NCI-H2227 treated with DMSO at 0.1 percent for 48 hours (cell line): ENCODE measurements around the gene C13orf42.
A peak's percentile ranks its signal among the peaks of the same experiment; 100 is the strongest.

Experiments
- DNase-seq: peaks from one replicate; lab custom pipeline; 2025; lab: John Stamatoyannopoulos, UW

The C13orf42 gene

DNA sequence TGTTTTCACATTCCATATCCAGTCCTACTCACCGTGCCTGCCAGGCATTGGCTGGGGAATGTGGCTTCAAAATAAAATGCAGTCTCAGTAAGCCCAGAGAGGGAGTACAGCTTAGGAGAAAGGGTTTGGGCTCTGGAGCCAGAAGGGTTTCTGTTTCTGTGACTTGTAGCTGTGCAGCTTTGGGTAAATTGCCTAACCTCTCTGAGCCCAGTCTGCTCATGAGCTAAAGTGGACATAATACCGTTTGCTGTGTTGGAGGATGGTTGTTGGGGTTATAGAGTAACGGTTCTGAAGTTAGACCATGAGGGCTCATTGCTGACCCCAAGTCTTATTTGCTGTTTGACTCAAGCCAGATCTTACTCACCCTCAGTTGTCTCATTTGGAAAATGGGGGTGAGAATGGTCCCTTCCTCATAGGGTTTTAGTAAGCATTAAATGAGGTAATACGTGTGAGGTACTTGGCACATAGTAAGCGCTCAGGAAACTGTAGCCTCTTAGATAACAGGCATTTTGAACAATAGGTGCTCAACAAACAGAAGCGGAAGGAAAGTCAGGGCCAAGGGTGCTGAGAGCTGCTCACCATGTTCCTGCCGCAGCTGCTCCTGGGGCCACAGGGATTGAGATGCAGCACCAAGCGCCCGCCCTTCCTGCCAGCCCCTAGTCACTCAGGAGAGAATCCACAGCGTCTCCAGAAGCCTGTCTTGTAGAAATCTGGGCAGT is 45.5 kb downstream of the C13orf42 start:
- DNase-seq, result no peak

DNA sequence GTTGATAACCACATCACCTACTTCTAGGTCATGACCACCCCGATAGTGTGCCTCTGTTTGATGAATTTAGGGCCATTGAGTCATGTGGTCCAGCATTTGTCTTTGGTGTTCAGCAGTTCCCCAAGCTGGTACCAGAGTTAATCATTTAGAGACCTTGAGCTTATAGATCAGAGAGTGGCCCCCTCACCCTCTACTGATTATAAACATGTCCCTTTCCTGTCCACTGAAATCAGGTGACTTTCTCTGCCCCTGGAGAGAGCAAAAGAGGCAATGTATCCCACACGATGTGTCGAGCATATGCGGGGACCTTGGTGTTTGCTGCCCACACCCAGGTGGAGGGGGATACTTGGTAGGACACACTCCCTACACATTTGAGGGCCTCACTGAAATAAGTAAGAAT is 46.3 kb downstream of the C13orf42 start:
- DNase-seq, result no peak

DNA sequence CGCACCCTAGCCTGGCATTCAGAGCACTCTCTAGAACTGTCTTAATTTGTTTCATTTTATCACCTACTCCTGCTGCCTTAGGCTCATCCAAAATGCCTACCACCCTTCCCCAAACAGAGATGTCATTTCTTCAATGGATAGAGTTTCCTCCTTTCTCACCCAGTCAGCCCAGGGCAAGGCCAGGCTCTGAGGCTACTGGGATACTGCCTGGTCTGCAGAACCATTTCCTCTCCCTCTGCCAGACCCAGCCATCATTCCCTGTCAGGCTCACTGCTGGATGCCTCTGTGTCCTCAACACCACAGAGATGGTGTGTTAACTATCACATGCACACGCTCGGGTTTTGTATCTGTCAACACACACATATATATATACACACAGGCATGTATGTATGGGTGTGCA is 47.2 kb downstream of the C13orf42 start:
- no peak for DNase-seq

DNA sequence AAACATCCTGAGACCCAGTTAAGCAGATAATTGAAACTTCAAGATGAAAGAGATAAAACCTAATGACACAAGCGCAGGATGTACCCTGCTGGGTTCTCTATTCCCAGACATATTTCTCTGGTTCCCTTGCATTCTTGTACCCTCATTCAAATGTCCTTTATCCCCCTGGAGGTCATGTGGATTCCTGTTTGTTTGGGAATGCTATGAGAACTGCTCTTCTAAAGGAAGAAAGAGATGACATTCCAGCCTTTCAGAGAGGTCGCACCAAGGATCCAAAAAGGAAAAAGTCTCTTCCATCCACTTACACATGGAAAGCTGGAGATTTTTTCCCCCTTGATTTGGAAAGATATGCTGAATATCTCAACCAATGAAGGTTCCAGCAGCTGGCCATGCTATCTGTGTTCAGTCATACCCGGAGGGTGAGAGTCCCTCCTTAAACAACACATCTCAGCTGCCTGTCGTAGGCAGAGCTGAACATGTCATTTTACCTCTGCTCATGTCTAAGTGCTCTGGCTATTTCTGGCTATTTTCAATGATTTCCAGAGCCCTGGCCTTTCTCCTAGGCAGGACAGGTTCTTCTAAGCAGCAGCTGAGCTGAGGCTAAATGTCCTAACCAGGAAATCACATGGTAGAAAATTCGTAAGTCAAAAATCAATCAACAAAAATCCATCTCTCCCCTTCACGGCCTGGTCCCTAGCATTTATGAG is 52.5 kb downstream of the C13orf42 start:
- peak; percentile 3 for DNase-seq

DNA sequence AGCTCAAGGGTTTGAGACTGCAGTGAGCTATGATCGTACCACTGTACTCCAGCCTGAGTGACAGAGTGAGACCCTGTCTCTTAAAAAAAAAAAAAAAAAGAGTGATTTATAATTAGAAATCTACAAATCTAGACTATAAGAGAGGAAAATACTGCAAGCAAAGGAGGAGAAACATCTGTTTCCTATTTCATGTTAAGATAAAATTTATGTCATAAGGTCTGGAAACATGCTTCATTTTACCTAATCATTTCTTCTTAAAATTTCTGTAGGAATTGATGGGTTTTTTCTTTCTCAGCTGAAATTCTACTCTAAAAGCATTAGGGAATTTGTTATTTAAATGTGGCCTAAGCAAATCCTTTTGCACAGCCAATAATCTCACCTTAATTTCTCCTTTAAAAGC is 53.2 kb downstream of the C13orf42 start:
- DNase-seq, result no peak

DNA sequence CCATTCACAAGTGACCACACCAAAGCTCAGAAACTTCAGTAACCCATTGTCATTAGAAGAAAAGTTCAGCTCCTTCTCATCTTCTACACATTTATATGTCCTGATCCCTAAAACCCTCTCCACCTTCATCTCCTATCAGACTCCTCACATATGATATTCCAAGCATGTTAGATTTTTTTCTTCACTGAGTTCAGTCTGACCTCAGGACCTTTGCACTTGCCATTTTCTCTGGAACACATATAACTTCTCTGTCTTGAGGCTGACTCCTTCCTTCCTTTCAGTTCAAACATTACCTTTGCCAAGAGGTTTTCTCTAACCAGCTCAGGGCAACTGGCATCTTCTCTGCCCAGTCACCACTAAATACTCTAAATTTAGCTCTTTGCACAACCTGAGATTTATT is 54.1 kb downstream of the C13orf42 start:
- no peak for DNase-seq

DNA sequence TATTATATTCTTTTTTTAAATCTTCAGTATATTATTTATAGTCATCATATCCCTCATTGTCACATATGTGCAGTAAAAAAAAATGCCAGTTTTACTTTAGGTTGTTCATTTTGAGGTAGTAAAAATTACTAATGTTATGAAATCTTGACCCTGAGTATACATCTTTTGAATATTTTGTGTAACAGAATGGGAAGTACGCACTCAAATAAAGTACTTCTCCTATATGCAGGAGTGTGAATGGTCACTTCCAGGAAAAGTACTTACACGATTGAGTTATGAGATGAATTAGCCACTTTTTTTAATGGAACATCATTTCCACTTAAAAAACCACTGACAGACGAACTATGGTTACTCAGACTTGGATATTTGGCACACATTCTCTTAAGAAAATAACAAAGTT is 58.5 kb downstream of the C13orf42 start:
- DNase-seq, result no peak

DNA sequence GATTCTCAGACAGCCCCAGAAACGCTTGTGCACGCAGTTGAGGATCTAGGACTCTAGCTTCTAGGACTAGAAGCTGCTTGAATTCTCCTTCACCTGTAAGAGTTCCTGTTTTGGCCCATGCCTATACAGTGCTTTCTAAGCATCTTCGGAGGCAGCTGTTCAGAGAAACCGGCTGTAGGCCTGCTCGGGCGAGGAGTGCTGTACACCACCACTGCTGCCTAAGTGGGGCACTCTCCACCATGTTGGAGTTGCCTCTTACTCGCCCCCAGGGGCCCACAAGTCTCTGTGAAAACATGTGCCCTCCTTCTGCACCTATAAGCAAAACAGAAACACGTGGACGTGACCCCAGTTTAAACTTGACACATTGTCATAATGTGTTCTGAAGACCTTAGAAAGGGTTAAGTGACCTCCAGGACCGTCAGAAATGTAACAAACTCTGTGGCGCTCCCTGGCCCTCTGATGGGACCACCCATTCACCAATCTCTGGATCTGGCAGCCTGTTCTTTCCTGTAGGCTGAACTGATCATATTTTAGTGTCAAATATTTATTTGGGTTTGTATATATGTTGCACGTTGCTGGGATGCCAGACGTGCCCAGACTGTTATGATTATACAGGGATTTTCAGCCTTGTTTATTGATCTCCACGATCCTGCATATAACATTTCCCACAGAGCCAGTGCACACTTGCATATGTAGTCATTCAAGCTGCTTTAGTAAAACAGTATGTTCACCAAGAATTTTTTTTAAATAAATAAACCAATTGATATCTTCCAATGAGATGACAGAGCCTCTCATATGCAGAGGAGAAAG is 60.8 kb downstream of the C13orf42 start:
- no peak for DNase-seq

DNA sequence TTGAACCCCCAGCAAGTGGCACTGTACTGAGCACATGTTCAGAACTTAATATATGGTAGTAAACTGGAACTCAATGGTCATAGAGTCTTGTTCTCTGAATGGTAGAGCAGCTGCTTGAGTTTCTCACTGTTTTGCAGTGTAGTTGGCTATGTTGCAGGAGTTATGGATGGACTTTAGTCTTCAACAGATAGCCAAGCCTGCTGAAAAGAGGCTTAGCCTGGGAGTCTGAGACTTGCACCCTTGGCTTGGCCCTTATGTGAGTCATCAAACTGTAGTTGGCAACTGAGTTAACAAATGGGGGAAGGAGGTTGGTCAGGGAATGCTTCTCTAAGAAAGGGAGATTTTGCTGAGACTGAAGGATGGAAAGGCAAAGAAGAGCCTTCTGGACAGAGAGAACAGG is 62.5 kb downstream of the C13orf42 start:
- no peak for DNase-seq

DNA sequence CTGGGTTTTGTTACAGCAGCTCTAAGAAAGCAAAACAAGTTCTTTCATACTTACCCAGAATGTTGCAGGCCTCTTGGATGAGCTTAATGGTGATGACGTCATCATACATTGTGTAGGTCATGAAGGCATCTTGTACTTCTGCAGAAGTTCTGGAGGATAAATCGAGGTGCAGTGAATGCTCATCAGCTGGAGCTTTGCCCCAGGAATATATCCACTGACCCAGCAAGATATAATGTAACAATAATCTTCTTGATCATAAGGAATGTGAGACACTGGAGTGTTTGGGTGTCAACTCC is 63.0 kb downstream of the C13orf42 start:
- no peak for DNase-seq

DNA sequence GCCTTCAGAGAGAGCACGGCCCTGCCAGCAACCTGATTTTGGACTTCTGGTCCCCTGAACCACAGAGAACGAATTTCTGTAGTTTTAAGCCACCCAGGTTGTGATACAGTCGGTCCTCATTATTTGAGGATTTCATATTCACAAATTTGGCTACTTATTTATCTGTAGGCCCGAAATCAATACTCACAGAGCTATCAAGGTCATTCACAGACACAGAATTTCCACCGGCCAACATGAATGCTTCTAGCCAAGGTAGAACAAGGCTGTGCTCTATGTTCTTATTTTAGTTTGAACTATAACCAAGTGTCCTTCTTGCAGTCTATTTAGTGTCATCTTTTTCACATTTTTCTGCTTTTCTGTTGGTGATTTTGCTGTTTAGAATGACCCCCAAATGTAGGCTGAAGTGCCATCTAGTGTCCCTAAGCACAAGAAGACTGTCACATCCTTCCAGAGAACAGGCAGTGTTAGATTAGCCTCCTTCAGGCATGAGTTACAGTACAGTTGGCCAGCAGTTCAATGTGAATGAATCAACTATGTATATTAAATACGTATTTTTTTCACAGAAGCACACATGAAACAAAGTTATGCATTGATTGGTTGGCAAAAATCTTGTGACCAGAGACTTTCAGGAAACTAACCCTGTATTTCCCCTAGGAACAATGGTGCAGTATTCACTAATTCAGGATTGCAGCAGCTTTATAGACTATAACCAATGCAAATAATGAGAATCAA is 63.5 kb downstream of the C13orf42 start:
- no peak for DNase-seq

DNA sequence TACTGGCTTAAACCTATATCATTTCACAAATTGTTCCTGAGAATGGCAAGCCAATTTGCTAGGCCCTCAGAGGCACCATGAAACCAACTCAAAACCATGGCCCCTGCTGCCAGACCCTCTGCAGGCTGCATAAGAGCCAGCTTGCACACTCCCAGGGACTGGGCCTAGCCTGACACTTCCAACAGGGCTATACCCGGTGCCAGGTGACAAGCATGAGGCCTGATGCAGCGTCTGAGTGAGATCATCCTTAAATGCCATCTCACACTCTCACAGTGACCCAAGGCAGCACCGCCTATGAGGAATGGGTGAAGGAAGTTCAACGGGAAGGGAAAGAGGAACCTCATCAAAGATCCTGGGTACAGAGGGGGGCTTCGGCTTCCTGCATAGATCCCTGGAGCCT is 65.6 kb downstream of the C13orf42 start:
- DNase-seq, result no peak

DNA sequence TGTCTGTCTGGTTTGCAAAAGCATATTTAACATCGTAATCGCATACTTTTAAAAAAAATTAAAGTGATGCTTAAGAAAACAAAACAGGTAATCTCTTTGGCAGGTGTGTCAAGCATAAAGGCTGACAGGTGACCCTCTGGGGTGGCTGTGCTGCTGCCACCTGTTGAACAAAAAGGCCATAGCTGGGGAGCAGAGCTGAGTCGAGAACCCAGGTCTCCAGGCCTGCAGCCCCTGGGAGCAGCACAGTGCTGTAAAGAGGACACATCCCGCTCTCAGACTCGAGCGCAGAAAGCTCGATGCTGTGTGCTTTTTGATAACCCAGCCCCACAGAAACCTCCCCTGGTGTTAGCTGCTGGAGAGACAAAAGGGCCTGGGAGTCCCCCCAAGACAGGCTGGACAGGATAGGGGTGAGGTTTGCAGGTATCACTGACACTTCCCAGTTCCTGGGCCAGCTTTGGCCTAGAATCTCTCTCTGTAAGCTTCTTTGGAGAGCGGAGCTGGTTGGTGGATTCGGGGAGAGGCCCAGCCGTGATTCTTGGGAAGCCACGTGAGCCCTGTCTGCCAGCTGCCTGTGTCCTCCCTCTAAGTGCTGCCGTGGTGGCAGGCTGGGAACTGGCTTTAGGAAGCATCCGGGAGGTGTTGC is 66.9 kb downstream of the C13orf42 start:
- no peak for DNase-seq

DNA sequence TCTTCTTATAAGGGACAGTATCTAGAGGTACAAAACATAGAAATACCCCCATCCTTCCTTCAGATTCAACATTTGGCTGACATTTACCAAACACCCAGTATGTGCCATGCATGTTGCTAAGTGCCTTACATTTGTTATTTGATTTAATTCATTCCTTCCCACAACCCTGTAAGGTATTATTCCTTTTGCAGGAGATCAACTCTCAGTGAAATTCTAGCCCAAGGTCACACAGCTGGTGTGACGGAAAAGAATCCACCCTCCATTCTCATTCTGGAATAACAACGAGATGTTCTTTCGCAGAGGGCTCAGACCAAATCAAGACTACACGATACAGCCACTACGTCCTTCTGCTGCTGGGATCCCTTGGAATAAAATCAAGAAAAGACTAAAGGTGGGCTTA is 67.8 kb downstream of the C13orf42 start:
- DNase-seq, result no peak

DNA sequence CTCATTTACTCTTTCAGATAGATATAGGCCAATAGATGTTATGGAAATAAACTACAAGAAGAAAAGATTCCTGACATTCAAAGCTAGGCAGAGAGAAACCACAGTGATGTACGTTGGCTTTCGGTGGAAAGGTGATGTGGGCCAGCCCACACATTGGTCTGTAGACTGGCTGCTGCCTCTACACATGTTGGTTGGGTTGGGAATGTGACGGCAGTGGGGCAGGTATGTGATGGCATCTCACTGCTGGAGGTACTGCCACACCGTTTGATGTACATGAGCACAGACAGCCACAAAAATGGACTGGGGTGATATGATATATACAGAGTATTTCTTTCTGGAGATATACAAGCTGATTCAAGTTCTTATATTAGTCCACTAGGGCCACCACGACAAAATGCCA is 69.4 kb downstream of the C13orf42 start:
- no peak for DNase-seq

DNA sequence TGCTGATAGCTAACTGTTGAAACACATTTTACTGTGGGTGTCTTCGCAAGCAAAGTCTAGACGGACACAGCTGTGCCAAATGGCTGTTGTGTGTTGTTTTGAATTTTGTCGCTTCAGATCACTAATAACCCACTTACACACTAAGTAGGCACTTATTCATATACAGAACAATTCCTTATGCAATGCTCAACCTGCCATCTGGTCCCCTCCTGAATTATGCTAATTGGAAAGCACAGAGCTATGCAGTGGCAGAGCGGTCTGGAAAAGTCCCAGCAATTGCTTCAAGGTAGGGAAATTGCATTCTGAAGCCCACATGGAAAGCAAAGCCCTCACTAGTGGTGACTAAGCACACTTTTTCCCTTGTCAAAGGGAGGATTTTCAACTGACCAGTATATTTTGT is 69.9 kb downstream of the C13orf42 start:
- no peak for DNase-seq

DNA sequence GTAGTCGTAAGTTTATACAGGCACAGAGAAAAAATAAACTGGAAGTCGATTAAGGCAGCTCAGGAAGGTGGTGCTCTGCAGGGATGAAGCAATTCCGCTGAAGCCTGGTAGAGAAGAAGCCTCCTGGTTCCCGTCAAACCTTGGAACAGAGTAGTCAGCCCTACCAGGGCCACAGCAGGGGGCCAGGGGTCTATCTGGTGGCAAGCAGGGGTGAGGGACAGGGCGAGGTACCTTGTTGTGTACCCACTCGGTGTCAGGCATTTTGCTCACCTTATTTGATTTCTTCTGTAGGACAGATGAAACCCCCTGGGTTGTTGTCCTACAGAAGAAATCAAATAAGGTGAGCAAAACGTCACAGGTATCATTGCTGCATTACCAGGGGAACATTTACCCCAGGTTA is 70.6 kb downstream of the C13orf42 start:
- DNase-seq, result no peak

DNA sequence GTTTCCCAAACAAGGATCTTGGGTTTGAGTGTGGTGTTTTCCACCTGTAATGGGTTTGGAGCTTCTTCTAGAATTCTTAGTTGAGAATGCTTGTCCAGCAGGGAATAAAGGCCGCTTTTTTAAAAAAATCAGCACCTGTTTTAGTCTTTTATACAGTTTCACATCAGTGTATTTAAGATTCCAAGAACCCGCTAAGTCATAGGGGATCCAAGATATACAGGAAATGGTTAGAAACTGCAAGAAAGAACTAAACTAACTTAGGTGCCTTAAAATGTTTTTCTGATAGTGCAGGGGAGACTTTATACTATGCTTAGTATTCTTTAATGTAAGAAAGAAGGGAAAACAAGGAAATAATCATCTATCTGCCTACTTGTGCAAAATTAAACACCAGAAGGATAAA is 74.7 kb downstream of the C13orf42 start:
- DNase-seq, result no peak

DNA sequence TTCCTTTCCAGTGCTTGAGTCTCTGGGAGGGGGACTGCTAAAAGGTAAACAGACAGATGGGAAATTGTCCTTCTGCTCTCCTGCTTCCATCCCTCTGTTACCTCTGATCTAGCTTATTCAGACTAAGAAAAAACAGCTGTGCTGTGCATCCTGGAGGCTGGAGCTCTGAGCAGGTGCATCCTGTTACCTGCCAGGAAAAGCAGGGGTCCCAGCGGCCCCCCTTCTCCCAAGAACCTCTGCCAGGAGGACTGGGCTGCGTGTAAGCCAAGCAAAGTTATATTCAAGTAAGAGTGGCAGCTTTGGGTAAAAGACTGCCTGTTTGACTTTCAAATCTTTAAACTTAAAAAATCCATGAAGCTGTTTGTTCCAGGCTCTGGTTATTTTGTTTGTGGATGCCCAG is 75.1 kb downstream of the C13orf42 start:
- no peak for DNase-seq

DNA sequence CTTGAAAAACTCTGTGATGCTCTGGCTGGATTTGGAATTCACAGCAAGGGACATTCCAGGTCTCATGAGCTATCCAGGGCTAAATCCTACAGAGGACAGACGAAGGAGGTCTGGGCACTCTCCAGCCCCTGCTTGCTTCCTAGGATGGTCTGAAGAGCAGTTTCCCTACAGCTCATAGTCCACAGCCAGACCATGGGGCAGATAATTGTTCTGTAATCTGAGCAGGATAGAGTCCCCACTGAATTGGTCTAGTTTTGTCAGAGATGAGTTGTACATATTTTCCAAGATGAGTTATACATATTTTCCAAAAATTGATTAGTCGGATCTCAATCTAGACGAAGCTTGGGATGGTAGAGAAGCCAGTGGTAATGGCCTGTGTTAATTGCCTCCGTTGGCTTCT is 75.6 kb downstream of the C13orf42 start:
- no peak for DNase-seq

DNA sequence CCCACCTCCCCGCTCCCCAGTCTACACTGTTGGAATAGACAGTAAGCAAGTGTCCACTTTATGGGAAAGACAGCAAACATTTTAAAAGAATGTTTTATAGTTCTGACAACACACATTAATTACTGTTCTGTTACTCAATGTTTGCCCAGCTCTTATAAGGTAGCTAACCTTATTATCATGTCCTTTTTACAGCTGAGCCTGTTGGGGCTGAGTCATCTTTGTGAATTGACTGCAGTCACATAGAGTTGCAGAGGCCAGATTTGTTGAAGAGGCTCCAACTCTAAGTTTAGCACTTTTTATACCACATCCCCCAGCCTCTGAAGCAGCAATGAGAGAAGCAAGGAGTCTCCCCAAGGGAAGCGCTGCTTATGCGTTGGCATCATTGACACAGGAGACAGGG is 76.2 kb downstream of the C13orf42 start:
- DNase-seq, result no peak
